B cell (primary cell): ENCODE results near the gene TMA7. TPM values are rescaled to one million over a fixed set of nuclear protein-coding genes. Genes with fewer than 3 reads are reported as not detected.

Experiments used
- ATAC-seq: fragments of 200-7000 bp; cut with Tn5 transposase; one replicate; pipeline ENCODE4 v1.10.0; 2021; ENCODE audit warnings: low read depth, mild to moderate bottlenecking, moderate number of reproducible peaks, moderate library complexity
- CTCF ChIA-PET: fragments of 350-600 bp; sonication (Branson Sonifier 250); formaldehyde crosslinking; loops from one replicate; lab custom pipeline; 2021; ENCODE audit warnings: antibody characterized with exemption, inconsistent platforms; lab: Charles Lee
- POLR2A ChIA-PET: fragments of 350-600 bp; sonication (Branson Sonifier 250); formaldehyde crosslinking; loops from one replicate; lab custom pipeline; 2021; ENCODE audit warnings: antibody characterized with exemption; lab: Charles Lee
- DNase-seq: peaks from one replicate; pipeline ENCODE4 v3.0.0; 2013
- H2AFZ ChIP-seq: 2 replicates; pipeline ENCODE4 v1.6.1; 2012; ENCODE audit warnings: mild to moderate bottlenecking, low read depth, low read length; ENCODE audit not compliant: insufficient read depth, poor library complexity, severe bottlenecking
- H3K27ac ChIP-seq, 2 donors: 1 replicate in 1 of 2; 2 replicates in 1 of 2; pipeline ENCODE4 v1.5.1; 2012 to 2013; ENCODE audit warnings: low read length in 2 of 2, mild to moderate bottlenecking in 2 of 2, moderate library complexity in 1 of 2
- H3K27me3 ChIP-seq, 4 experiments: fragments of 200-600 bp in 1 of 4; sonication (generic) in 1 of 4; replicated peaks in 1 of 4; 1 replicate in 2 of 4; 2 replicates in 2 of 4; pipeline versions ENCODE4 v1.6.1 to v1.7.0; 2013 to 2016; ENCODE audit warnings: low read length in 3 of 4, mild to moderate bottlenecking in 2 of 4, mixed read lengths in 1 of 4, moderate library complexity in 1 of 4; ENCODE audit not compliant: insufficient read depth in 4 of 4, control insufficient read depth in 3 of 4; ENCODE audit errors: control extremely low read depth in 1 of 4
- H3K36me3 ChIP-seq, 2 experiments: replicated peaks in 1 of 2; 1 replicate in 1 of 2; 2 replicates in 1 of 2; pipeline versions ENCODE4 v1.6.1 to v1.7.1; 2013; ENCODE audit warnings: low read length in 1 of 2; ENCODE audit not compliant: insufficient read depth in 2 of 2, control insufficient read depth in 1 of 2; ENCODE audit errors: control extremely low read depth in 1 of 2, extremely low read depth in 1 of 2
- H3K4me1 ChIP-seq, 2 donors: fragments of 200-600 bp in 1 of 2; sonication (generic) in 1 of 2; 1 replicate in 1 of 2; 2 replicates in 1 of 2; pipeline versions ENCODE4 v1.5.1 to v1.6.1; 2013 to 2017; ENCODE audit warnings: low read length in 2 of 2; ENCODE audit not compliant: control insufficient read depth in 2 of 2, insufficient read depth in 2 of 2
- H3K4me2 ChIP-seq: replicated peaks from 2 replicates; pipeline ENCODE3; 2012; ENCODE audit warnings: mild to moderate bottlenecking, low read depth, low read length; ENCODE audit not compliant: poor library complexity, severe bottlenecking
- H3K4me3 ChIP-seq, 5 experiments: fragments of 200-600 bp in 1 of 5; sonication (generic) in 1 of 5; 1 replicate in 3 of 5; 2 replicates in 2 of 5; pipeline versions ENCODE4 v1.5.1 to v1.7.0; 2011 to 2016; ENCODE audit warnings: low read length in 4 of 5, mild to moderate bottlenecking in 4 of 5, low read depth in 2 of 5, control low read depth in 1 of 5, moderate library complexity in 1 of 5; ENCODE audit not compliant: insufficient read depth in 1 of 5; ENCODE audit errors: control extremely low read depth in 1 of 5, extremely low read depth in 1 of 5
- H3K79me2 ChIP-seq: fragments of 200-600 bp; sonication (generic); one replicate; pipeline ENCODE4 v1.6.0; 2016; ENCODE audit warnings: low read length; ENCODE audit not compliant: control insufficient read depth, insufficient read depth
- H3K9ac ChIP-seq: fragments of 200-600 bp; sonication (generic); 2 replicates; pipeline ENCODE4 v1.6.1; 2017; ENCODE audit warnings: mild to moderate bottlenecking, low read length, moderate library complexity
- H3K9me3 ChIP-seq, 3 donors: one replicate each; pipeline versions ENCODE4 v1.6.1 to v1.7.1; 2013; ENCODE audit warnings: low read length in 2 of 3; ENCODE audit not compliant: control insufficient read depth in 2 of 3, insufficient read depth in 1 of 3; ENCODE audit errors: control extremely low read depth in 1 of 3
- H4K20me1 ChIP-seq: 2 replicates; pipeline ENCODE4 v1.6.0; 2012; ENCODE audit warnings: mild to moderate bottlenecking, low read length; ENCODE audit not compliant: insufficient read depth, control insufficient read depth, poor library complexity, severe bottlenecking
- H3K27ac Mint-ChIP-seq: one replicate; pipeline ENCODE4 v1.8.0; 2021; ENCODE audit warnings: mixed read lengths
- H3K27me3 Mint-ChIP-seq: one replicate; pipeline ENCODE4 v1.8.0; 2021; ENCODE audit warnings: mixed read lengths
- H3K4me1 Mint-ChIP-seq: one replicate; pipeline ENCODE4 v1.8.0; 2021; ENCODE audit warnings: mixed read lengths
- H3K4me3 Mint-ChIP-seq: one replicate; pipeline ENCODE4 v1.8.0; 2021; ENCODE audit warnings: mixed read lengths
- H3K9me3 Mint-ChIP-seq: one replicate; pipeline ENCODE4 v1.8.0; 2022; ENCODE audit warnings: mixed read lengths; ENCODE audit not compliant: insufficient read depth
- EZH2 ChIP-seq: IDR thresholded peaks from 2 replicates; pipeline ENCODE4 v1.6.1; 2012; ENCODE audit warnings: borderline replicate concordance, low read depth, mild to moderate bottlenecking, moderate library complexity, low read length; ENCODE audit not compliant: insufficient read depth, poor library complexity, severe bottlenecking
- WGBS: methylation state at CpG from one replicate; pipeline ENCODE4 v1.1.5; 2013; ENCODE audit warnings: missing lambda C conversion rate; ENCODE audit not compliant: insufficient coverage; 5-methylcytosine and 5-hydroxymethylcytosine counted together
- intact Hi-C: fragments of 100-400 bp; cut with micrococcal nuclease; formaldehyde crosslinking; loops from one replicate; pipeline ENCODE4 v1.10.0; 2022
- polyA plus RNA-seq: library from polyadenylated mRNA; depleted of rRNA; stranded (reverse); fragments of >200 nt; gene quantifications from 2 replicates; pipeline ENCODE4 v1.2.3, GENCODE V29; 2012
- total RNA-seq, 2 donors: library from RNA; stranded (reverse); fragments of 120-200 nt in 1 of 2; gene quantifications; 1 replicate in 1 of 2; 2 replicates in 1 of 2; pipeline versions ENCODE4 v1.2.3 to v1.2.4, GENCODE V29; 2013 to 2022
- TF ChIP-seq, protein P1 (sequence below): fragments of 200-600 bp; IDR thresholded peaks from one replicate; pipeline ENCODE4 v1.8.0; 2022; ENCODE audit warnings: antibody characterized with exemption, mild to moderate bottlenecking

Gene TMA7
- total and polyA plus RNA-seq, 2 donors (not counting 1 experiment from before 2014, with no cell fraction given) = 169 to 194 TPM

- intact Hi-C loops = loop anchor here (5.0 to 10.0 kb wide), 2 partner anchors 137 to 255 kb away; partner anchors contain the start of genes CDC25A and NME6
- WGBS = 89% methylated on average over 3 of the region's 6 CpGs
- ChIA-PET CTCF (interaction anchor here (1.2 to 1.7 kb wide), 2 partner anchors 22 to 66 kb away, joined by 3 to 6 read pairs; no protein-coding TSS in a partner anchor), POLR2A (no interaction called here)
- peaks cover 45% of the 10 kb centered on the region for H3K79me2 ChIP-seq
- no peaks in the 10 kb centered on the region for H3K9me3 ChIP-seq
- TF ChIP-seq, protein P1, sequence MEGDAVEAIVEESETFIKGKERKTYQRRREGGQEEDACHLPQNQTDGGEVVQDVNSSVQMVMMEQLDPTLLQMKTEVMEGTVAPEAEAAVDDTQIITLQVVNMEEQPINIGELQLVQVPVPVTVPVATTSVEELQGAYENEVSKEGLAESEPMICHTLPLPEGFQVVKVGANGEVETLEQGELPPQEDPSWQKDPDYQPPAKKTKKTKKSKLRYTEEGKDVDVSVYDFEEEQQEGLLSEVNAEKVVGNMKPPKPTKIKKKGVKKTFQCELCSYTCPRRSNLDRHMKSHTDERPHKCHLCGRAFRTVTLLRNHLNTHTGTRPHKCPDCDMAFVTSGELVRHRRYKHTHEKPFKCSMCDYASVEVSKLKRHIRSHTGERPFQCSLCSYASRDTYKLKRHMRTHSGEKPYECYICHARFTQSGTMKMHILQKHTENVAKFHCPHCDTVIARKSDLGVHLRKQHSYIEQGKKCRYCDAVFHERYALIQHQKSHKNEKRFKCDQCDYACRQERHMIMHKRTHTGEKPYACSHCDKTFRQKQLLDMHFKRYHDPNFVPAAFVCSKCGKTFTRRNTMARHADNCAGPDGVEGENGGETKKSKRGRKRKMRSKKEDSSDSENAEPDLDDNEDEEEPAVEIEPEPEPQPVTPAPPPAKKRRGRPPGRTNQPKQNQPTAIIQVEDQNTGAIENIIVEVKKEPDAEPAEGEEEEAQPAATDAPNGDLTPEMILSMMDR = no peak
- TF ChIP-seq EZH2 = no peak
- Mint-ChIP-seq H3K4me1 (peaks cover 49% of the 10 kb centered on the region), H3K27me3 (no peaks in the 10 kb centered on the region), H3K9me3 (no peaks in the 10 kb centered on the region), H3K27ac (peak overlapping the region; percentile 41), H3K4me3 (peak overlapping the region; percentile 97)
- DNase-seq = no peak
- no peak overlapping the region for H3K9ac ChIP-seq
- H3K27me3 ChIP-seq = no peaks in the 10 kb centered on the region
- no peak for ATAC-seq
- peaks cover 12% of the 10 kb centered on the region for H4K20me1 ChIP-seq
- peaks cover 0 to 30% of the 10 kb centered on the region in 2 experiments for H3K36me3 ChIP-seq
- peaks cover 19 to 36% of the 10 kb centered on the region in 2 donors for H3K4me1 ChIP-seq
- peak overlapping the region; percentile 89 for H3K4me2 ChIP-seq
- no peak overlapping the region for H2AFZ ChIP-seq
- H3K27ac ChIP-seq = peak overlapping the region in 1 of 2 donors; percentile 85
- H3K4me3 ChIP-seq = no peak overlapping the region
Measured at GRCh38 chr3:48441940-48442339, 1.9 kb downstream of the TMA7 start.

- no peak for DNase-seq
- POLR2A ChIA-PET = interaction anchor here (2.0 kb wide), 1 partner anchor 21 kb away, joined by 12 read pairs; a partner anchor contains a TSS
- Mint-ChIP-seq H3K9me3 (no peaks in the 10 kb centered on the region), H3K4me1 (peaks cover 46% of the 10 kb centered on the region), H3K4me3 (peak overlapping the region; percentile 91), H3K27ac (peak overlapping the region; percentile 91), H3K27me3 (no peaks in the 10 kb centered on the region)
- TF ChIP-seq, protein P1 = no peak
- no peak for TF ChIP-seq EZH2
- intact Hi-C loops = loop anchor here (5.0 to 10.0 kb wide), 2 partner anchors 141 to 358 kb away; partner anchors contain the start of gene NME6
- WGBS = 94% methylated on average over 3 of the region's 6 CpGs
- peak overlapping the region in 1 of 2 donors; percentile 69 for H3K27ac ChIP-seq
- peaks cover 25 to 38% of the 10 kb centered on the region in 2 donors for H3K4me1 ChIP-seq
- H3K36me3 ChIP-seq = peaks cover 0 to 30% of the 10 kb centered on the region in 2 experiments
- H3K9ac ChIP-seq = no peak overlapping the region
- H2AFZ ChIP-seq = no peak overlapping the region
- peaks cover 12% of the 10 kb centered on the region for H4K20me1 ChIP-seq
- CTCF ChIA-PET = interaction anchor here (0.7 to 12.1 kb wide), 9 partner anchors 11 to 172 kb away, joined by 3 to 116 read pairs (median 7); partner anchors contain the start of gene PLXNB1
- peaks cover 45% of the 10 kb centered on the region for H3K79me2 ChIP-seq
- no peak overlapping the region for H3K4me3 ChIP-seq
- no peak for ATAC-seq
- peak overlapping the region; percentile 75 for H3K4me2 ChIP-seq
- no peaks in the 10 kb centered on the region for H3K9me3 ChIP-seq
- no peaks in the 10 kb centered on the region for H3K27me3 ChIP-seq
Measured at GRCh38 chr3:48445277-48445882, 5.3 kb downstream of the TMA7 start.
